NT2/D1 (cell line): ENCODE results near the gene CCDC80.

Experiments
- SUZ12 ChIP-seq: IDR thresholded peaks from 2 replicates; pipeline ENCODE4 v1.6.1; 2011; ENCODE audit not compliant: insufficient read length, insufficient read depth; ENCODE audit errors: extremely low read depth
- YY1 ChIP-seq: IDR thresholded peaks from 2 replicates; pipeline ENCODE4 v1.6.1; 2011; ENCODE audit not compliant: insufficient read length, insufficient read depth
- ZNF274 ChIP-seq: IDR thresholded peaks from 2 replicates; pipeline ENCODE4 v1.6.1; 2011; ENCODE audit warnings: mild to moderate bottlenecking, low read depth, low read length

DNA sequence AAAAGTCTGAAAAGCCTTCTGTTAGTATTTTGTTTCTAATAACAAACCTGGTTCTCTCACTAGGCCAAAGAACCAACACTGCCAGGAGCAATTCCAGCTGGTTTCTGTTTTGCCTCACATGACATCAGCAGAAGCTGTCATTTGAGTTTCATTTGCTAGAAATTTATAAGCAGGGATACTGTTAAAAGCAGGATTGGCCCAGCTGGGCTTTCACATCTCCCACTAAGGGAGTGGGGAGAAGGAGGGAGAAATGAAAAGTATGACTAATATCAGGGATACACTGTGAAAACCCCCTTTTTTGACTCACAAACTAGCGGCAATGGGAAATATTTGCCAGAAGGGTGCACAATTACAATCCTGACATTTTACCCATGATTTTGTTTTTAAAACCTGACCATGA, 5.3 kb downstream of the CCDC80 start:
- TF ChIP-seq SUZ12 (no peak), YY1 (no peak), ZNF274 (no peak)
